Karpas-422 (cell line): ENCODE measurements around the gene BANP. TPM values are rescaled to one million over a fixed set of nuclear protein-coding genes. Genes with fewer than 3 reads are reported as not detected.
A peak's percentile ranks its signal among the peaks of the same experiment; 100 is the strongest.

Experiments used
- DNase-seq: peaks from one replicate; pipeline ENCODE4 v3.0.0-alpha.2; 2015
- H2AFZ ChIP-seq: fragments of 200-600 bp; sonication (generic); 2 replicates; pipeline ENCODE4 v1.6.1; 2014; ENCODE audit warnings: antibody characterized with exemption, low read length, mixed read lengths
- H3K27ac ChIP-seq: fragments of 200-600 bp; sonication (generic); 2 replicates; pipeline ENCODE4 v1.5.1; 2014; ENCODE audit warnings: mild to moderate bottlenecking, low read length, moderate library complexity
- H3K27me3 ChIP-seq: fragments of 200-600 bp; sonication (generic); 2 replicates; pipeline ENCODE4 v1.6.1; 2014; ENCODE audit warnings: low read length, mixed read lengths
- H3K36me3 ChIP-seq: fragments of 200-600 bp; sonication (generic); 2 replicates; pipeline ENCODE4 v1.6.1; 2014; ENCODE audit warnings: low read length, mixed read lengths; ENCODE audit not compliant: insufficient read depth
- H3K4me1 ChIP-seq: fragments of 200-600 bp; sonication (generic); 2 replicates; pipeline ENCODE4 v1.6.1; 2014; ENCODE audit warnings: mild to moderate bottlenecking, low read length, mixed read lengths
- H3K4me2 ChIP-seq: fragments of 200-600 bp; sonication (generic); 2 replicates; pipeline ENCODE4 v1.6.1; 2014; ENCODE audit warnings: low read length, low read depth, mild to moderate bottlenecking; ENCODE audit not compliant: poor library complexity, severe bottlenecking
- H3K4me3 ChIP-seq: fragments of 200-600 bp; sonication (generic); 2 replicates; pipeline ENCODE4 v1.5.1; 2014; ENCODE audit warnings: mild to moderate bottlenecking, antibody characterized with exemption, low read length, mixed read lengths
- H3K79me2 ChIP-seq: fragments of 200-600 bp; sonication (generic); 2 replicates; pipeline ENCODE4 v1.6.1; 2014; ENCODE audit warnings: mild to moderate bottlenecking, low read length, mixed read lengths
- H3K9ac ChIP-seq: fragments of 200-600 bp; sonication (generic); 2 replicates; pipeline ENCODE4 v1.6.0; 2014; ENCODE audit warnings: low read length
- H3K9me2 ChIP-seq: fragments of 200-600 bp; sonication (generic), shearing (Covaris generic); replicated peaks from 2 replicates; pipeline ENCODE4 v1.6.0; 2014; ENCODE audit warnings: mild to moderate bottlenecking, low read length, moderate library complexity; ENCODE audit not compliant: insufficient read depth
- H3K9me3 ChIP-seq: fragments of 300-700, 200-600 bp; sonication (generic); 2 replicates; pipeline ENCODE4 v1.6.1; 2014; ENCODE audit warnings: low read length, mixed read lengths
- H4K20me1 ChIP-seq: fragments of 200-600 bp; sonication (generic); 2 replicates; pipeline ENCODE4 v1.6.1; 2014; ENCODE audit warnings: mild to moderate bottlenecking, antibody characterized with exemption, low read length, low read depth; ENCODE audit not compliant: insufficient read depth
- total RNA-seq: library from RNA; depleted of rRNA; stranded (reverse); fragments of >200 nt; shearing (Covaris generic); gene quantifications from 2 replicates; pipeline ENCODE4 v1.2.3, GENCODE V29; 2014; ENCODE audit warnings: low replicate concordance

The BANP gene
- total RNA-seq, 1 experiment from 2014 or later: 36.5 TPM

DNA sequence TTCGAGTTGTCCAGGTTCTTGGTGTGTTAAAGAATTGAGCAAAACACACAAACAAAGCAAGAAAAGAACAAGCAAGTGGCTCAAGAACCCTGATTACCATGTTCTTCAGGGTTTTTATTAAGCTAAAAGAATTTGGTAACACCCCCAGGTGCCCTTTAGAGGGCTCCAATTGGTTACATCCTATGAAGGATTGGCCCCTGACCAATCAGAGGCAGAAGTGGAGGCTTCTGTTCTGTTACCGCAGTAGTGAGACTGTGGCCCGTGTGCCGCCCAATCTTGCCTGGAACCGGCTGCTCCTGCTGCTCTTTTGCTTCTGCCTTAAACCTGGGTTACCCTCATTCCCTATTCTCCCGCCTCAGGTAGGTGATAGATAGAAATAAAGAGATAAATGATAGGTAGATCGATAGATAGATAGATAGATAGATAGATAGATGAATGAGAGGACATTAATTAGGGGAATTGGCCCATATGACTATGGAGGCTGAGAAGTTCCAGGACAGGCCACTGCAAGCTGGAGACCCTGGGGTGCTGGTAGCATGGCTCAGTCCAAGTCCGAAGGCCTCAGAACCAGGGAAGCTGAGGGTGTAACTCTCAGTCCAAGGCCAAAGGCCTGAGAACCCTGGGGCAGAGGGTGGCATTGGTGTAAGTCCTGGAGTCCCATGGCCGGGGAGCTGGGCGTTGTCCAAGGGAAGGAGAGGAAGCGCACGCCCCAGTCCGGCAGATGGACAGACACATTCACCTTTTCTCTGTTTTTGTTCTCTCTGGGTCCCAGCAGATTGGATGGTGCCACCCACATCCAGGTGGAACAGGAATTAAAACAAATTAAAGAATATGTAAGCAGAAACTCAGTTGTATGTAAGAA is 11.4 kb upstream of the BANP start:
- Histone ChIP-seq H2AFZ (no peak overlapping the region), H3K27me3 (no peaks in the 10 kb centered on the region), H3K4me1 (no peaks in the 10 kb centered on the region), H3K9me3 (no peaks in the 10 kb centered on the region), H3K79me2 (no peaks in the 10 kb centered on the region), H3K4me2 (no peak overlapping the region), H3K9me2 (no peaks in the 10 kb centered on the region), H3K9ac (no peak overlapping the region), H4K20me1 (no peaks in the 10 kb centered on the region), H3K36me3 (no peaks in the 10 kb centered on the region), H3K27ac (no peak overlapping the region), H3K4me3 (no peak overlapping the region)
- DNase-seq: peak; percentile 67

DNA sequence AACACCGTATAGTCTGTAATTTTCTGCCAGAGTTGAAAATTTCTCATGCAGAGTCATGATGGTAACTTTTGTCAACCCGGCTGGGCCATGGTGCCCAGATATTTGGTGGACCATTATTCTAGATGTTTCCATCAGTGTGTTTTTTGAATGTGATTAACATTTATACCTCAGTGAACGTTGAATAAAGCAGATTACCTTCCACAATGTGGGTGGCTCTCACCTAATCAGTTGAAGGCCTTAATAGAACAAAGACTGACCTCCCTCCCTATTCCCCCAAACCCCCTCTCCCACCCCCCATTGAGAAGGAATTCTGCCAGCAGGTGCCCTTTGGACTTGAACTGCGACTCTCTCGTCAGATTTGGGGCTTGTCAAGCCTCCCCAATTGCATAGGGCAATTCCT is 8.6 kb upstream of the BANP start:
- H3K27ac ChIP-seq: no peak overlapping the region
- H3K36me3 ChIP-seq: no peaks in the 10 kb centered on the region
- H3K9me2 ChIP-seq: no peaks in the 10 kb centered on the region
- no peak overlapping the region for H3K4me3 ChIP-seq
- H3K4me1 ChIP-seq: peaks cover 9% of the 10 kb centered on the region
- no peak overlapping the region for H2AFZ ChIP-seq
- no peak overlapping the region for H3K9ac ChIP-seq
- no peaks in the 10 kb centered on the region for H4K20me1 ChIP-seq
- no peaks in the 10 kb centered on the region for H3K27me3 ChIP-seq
- no peaks in the 10 kb centered on the region for H3K79me2 ChIP-seq
- DNase-seq: no peak
- H3K4me2 ChIP-seq: no peak overlapping the region
- no peaks in the 10 kb centered on the region for H3K9me3 ChIP-seq

DNA sequence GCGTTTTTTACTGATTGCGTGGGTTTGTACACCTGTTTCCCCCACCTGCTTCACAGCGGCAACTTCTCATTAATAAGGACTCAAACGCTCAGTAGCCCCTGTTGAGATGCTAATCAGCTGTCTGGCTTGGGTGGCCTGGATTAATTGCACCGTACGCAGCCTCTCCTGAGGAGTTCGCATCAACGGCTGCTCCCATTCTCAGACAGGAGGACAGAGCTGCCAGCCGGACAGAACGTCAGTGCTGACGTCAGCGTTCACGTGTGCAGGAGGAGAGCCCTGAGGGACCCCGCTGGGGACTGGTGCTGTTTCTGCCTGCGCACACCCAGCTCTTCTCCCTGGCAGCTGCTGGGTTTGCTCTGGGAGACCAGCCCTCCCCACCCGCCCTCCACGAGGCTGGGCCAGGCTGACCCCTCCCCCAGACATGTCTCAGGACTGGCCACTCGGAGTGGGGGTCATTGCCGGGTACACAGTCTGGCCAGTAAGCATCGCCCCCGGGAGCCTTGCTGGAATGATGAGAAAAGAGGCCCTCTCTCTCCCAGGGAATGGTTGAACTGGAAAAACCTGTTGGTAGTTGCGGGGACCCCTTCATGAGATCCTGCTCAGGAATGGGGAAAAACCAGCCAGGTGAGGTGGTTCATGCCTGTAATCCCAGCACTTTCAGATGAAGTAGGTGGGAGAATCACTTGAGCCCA is 5.7 kb upstream of the BANP start:
- H3K4me3 ChIP-seq: peak overlapping the region; percentile 55; the same call in 1 of the 2 replicates
- no peaks in the 10 kb centered on the region for H3K9me2 ChIP-seq
- no peaks in the 10 kb centered on the region for H3K79me2 ChIP-seq
- no peaks in the 10 kb centered on the region for H3K9me3 ChIP-seq
- H3K4me2 ChIP-seq: peak overlapping the region; percentile 73
- no peak overlapping the region for H3K27ac ChIP-seq
- H3K36me3 ChIP-seq: no peaks in the 10 kb centered on the region
- peaks cover 12% of the 10 kb centered on the region for H3K4me1 ChIP-seq
- peak; percentile 74 for DNase-seq
- H3K9ac ChIP-seq: peak overlapping the region; percentile 58
- peak overlapping the region; percentile 80; the same call in 1 of the 2 replicates for H2AFZ ChIP-seq
- H3K27me3 ChIP-seq: no peaks in the 10 kb centered on the region
- no peaks in the 10 kb centered on the region for H4K20me1 ChIP-seq

DNA sequence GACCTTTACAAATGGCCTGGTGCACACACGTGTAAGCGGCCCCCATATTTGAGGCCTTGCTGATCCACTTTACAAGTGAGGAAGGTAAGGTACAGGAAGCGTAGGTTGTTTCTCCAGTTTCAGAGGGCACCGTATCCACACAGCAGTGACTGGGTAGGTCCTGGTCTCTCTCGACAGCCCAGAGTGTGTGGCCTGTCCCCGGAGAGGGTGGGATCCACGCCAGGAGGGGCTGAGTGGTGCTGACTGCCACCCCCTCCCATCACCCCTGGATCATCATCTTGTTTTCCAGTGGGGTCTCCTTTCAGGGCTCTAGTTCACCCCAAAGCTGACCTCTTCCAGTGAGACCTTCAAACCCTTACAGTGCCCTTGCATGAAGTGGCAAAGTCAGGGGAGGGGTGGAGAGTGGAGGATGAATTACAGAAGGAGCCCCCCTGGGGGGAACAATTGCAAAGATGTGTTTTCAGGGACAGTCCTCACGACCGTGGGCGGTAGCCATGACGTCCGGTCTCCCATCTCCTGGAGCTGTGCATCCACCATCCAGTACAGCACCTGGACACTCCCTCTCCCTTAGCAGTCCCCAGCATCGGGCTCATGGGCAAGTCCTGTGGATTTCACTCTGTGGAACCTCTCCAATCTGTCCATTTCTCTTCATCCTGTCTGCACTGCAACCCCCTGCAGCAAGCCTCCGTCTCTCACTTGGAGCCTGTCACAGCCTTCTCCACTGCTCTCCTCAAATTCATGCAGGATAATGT is 4.5 kb upstream of the BANP start:
- H3K4me2 ChIP-seq: no peak overlapping the region
- H4K20me1 ChIP-seq: no peaks in the 10 kb centered on the region
- no peaks in the 10 kb centered on the region for H3K9me2 ChIP-seq
- no peak overlapping the region for H3K9ac ChIP-seq
- peaks cover 2% of the 10 kb centered on the region for H3K79me2 ChIP-seq
- H3K4me1 ChIP-seq: peaks cover 14% of the 10 kb centered on the region
- no peaks in the 10 kb centered on the region for H3K27me3 ChIP-seq
- no peaks in the 10 kb centered on the region for H3K9me3 ChIP-seq
- H3K36me3 ChIP-seq: no peaks in the 10 kb centered on the region
- H3K27ac ChIP-seq: no peak overlapping the region
- H3K4me3 ChIP-seq: no peak overlapping the region
- DNase-seq: no peak
- no peak overlapping the region for H2AFZ ChIP-seq

DNA sequence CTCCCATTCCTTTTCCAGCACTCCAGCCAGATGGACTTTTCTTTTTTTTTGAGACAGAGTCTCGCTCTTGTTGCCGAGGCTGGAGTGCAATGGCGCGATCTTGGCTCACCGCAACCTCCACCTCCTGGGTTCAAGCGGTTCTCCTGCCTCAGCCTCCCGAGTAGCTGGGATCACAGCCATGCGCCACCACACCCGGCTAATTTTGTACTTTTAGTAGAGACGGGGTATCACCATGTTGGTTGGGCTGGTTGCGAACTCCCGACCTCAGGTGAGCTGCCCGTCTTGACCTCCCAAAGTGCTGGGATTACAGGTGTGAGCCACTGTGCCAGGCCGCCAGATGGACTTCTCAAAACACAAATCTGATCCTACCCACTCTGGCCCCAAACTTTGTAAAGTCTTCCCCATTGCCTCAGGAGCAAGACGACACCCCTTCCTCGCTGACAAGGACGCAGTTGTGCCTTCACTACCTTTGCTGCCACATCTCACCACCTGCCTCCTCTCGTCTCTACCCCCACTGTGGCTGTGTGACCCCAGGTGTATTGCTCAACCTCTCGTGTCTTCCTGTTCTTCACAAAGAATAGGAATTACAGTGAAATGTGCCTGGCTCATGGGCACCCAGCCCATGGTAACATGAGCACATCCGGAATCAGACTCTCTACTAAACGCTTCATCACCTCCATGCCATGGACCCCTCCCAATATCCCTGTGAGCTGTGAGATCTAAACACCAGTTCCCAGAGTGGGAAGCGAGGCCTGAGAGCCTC is 3.7 kb upstream of the BANP start:
- H3K36me3 ChIP-seq: no peaks in the 10 kb centered on the region
- H3K4me1 ChIP-seq: peaks cover 17% of the 10 kb centered on the region
- H3K27ac ChIP-seq: no peak overlapping the region
- H4K20me1 ChIP-seq: no peaks in the 10 kb centered on the region; the same call in 1 of the 2 replicates
- no peak overlapping the region for H3K9ac ChIP-seq
- H3K79me2 ChIP-seq: peaks cover 10% of the 10 kb centered on the region
- no peaks in the 10 kb centered on the region for H3K9me2 ChIP-seq
- no peak for DNase-seq
- H2AFZ ChIP-seq: no peak overlapping the region
- H3K9me3 ChIP-seq: no peaks in the 10 kb centered on the region
- H3K4me2 ChIP-seq: no peak overlapping the region
- no peak overlapping the region for H3K4me3 ChIP-seq
- H3K27me3 ChIP-seq: no peaks in the 10 kb centered on the region

DNA sequence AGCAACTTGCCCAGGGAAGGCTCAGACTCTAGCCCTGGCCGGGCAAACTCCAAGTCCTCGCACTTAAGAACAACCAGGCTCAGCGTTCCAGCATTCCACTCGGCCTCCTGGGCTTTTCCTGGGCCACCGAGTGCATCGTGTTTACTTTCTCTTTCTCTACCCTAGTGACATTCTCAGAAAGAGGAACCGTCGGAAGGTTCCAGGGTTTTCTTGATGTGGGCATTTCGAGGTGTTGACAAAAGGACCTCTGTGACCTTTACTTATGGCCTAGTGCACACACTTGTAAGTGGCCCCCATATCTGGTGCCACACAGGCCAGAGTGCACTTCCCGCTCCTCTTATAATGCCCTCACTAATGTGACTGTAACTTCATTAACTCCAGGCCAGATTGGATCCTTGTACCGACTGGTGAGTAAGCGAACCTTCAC is 3.1 kb upstream of the BANP start:
- DNase-seq: no peak
- Histone ChIP-seq H3K27ac (no peak overlapping the region), H3K36me3 (no peaks in the 10 kb centered on the region; the same call in 1 of the 2 replicates), H3K4me3 (no peak overlapping the region), H3K9me2 (no peaks in the 10 kb centered on the region), H3K4me2 (no peak overlapping the region), H3K27me3 (no peaks in the 10 kb centered on the region), H3K4me1 (peaks cover 23% of the 10 kb centered on the region), H4K20me1 (no peaks in the 10 kb centered on the region; the same call in 1 of the 2 replicates), H3K79me2 (peaks cover 16% of the 10 kb centered on the region), H3K9ac (no peak overlapping the region), H3K9me3 (no peaks in the 10 kb centered on the region), H2AFZ (no peak overlapping the region)

DNA sequence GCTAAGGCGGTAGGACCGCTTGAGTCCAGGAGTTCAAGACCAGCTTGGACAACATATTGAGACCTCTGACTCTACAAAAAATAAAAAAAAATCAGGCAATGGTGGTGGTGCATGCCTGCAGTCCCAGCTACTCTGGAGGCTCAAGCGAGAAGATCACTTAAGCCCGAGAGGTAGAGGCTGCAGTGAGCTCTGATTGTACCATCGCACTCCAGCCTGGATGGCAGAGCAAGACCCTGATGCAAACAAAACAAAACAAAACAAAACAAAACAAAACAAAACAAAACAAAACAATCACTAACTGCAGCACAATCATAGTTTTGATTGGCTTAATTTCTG is 2.5 kb upstream of the BANP start:
- Histone ChIP-seq H3K9me3 (no peaks in the 10 kb centered on the region), H3K27ac (no peak overlapping the region), H3K4me1 (peaks cover 29% of the 10 kb centered on the region), H3K79me2 (peaks cover 22% of the 10 kb centered on the region), H3K9me2 (no peaks in the 10 kb centered on the region), H3K27me3 (no peaks in the 10 kb centered on the region), H2AFZ (no peak overlapping the region), H3K4me3 (no peak overlapping the region), H3K36me3 (peaks cover 3% of the 10 kb centered on the region; the same call in 1 of the 2 replicates), H3K4me2 (no peak overlapping the region), H3K9ac (no peak overlapping the region), H4K20me1 (no peaks in the 10 kb centered on the region; the same call in 1 of the 2 replicates)
- no peak for DNase-seq
